Measurements from ENCODE around the gene ZNF385D.

Gene ZNF385D

DNA sequence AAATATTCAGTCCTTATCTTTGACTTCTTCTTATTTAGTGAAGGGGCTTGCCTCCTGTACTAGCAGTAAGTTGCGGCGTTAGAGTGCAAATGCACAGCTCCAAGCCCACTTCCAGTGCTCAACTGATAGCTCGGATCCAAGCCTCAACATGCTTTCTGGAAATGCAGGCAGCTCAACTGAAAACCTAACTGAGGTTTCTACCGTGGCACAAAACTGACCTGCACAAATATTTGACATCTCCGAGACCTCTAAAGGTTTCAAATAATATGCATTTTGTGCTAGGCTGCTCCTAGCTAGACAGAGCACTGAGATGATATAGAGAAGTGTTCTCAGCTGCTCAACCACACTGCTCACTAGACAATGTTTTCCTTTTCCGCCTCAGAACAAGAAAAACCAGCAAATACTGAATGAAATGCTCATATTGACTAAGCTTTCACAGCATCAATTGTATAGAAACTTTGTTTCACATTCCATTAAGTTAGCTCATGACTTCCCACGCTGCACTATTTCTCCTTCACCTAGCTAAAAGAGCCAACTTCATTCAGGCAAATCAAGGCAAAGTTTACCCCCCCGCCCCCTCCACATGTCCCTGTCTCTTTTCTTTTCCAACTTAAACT lies 822 bp downstream of the ZNF385D start:
- no peak for DNase-seq (ENCODE audit: low spot score)

- DNase-seq (ENCODE audit: low spot score): no peak
Observed at GRCh38 chr3:21747966-21748555, 2.9 kb downstream of the ZNF385D start.

DNA sequence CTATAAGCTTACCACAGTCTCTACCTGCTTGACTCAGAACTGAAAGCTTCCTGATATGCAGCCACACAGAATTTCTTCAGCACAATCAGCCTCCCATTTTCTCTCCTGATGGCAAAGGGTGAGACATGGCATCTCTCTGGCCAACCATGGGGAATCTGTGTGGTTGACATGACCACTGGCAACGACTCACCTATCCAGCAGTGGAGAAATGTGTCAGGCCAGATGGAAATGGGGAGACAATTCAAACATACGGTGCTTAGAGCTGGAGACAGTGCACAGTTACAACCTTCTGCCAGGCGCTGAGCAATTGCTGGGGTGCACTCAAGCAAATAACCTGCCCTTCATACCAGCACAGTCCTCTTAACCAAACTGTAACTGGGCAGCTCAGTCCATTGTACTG lies 3.6 kb downstream of the ZNF385D start:
- DNase-seq (ENCODE audit: low spot score): no peak

DNA sequence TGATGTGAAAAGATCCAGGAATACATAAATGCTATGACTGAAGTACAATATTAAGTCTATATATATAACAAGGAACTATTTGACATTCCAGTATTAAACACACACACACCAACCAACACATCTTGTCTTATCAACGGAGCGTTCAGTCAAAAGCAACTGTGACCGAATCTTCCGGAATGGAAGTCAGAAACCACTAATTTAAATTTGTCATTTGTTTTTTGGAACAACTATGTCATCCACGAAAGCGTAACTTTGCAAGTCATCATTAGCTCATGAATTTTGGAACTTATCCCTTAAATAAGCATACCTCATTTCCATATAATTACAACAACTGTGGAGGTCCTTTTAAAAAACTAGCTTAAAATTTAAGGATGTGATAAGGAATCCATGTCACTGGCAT lies 5.0 kb downstream of the ZNF385D start:
- no peak for DNase-seq (ENCODE audit: low spot score)

DNA sequence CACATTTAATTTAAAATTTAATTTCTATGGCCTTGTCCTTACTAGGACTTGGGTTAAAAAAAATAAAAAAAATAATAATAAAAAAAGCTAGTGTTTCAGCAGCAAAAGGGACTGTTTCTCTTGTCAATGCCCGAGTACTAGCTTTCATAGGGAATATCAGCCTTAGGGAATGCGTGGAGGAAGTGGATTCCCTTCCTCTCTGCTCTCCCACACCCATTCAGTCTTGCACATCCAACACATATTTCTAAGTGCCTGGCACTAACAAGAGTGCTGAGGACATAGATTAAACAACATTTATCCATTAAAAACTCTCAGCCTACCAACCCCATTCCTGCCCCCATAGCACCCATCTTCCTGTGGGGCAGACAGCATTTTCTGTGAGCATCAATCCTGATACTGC lies 6.2 kb downstream of the ZNF385D start:
- no peak for DNase-seq (ENCODE audit: low spot score)

DNA sequence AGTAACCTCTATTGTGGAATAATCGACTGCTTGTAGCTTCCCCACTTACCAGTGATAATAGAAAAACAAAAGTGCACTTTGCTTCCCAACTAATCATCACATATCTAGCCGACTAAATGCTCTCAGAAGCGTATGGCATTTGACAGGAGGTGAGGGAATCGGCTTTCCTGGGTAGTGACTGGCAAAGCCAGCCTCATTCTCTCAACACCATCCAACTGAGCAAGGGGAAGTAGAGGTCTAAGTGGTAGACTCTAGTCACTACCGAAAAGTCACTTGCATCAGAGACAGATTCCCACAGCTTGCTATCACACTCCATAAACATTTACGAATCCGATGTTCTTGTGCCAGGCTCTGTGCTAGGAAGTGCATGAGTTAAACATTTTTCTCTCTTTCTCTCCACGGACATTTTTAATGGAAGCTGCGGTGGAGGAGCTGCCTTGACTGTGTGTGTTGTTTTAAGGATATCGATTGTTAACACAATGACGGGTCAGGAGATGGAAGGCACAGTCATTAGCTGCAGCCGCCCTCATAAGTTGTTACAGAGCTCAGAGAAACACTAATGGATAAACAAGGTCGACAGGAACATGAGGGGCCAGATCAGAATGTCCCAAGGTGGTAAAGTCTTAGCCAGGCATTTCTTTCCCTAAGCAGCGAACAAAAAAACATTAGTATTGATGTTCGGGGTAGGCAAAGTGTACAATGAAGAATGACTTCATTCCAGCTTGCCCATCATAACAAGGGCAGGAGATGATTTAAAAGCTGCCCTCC lies 11.9 kb downstream of the ZNF385D start:
- no peak for DNase-seq (ENCODE audit: low spot score)

DNA sequence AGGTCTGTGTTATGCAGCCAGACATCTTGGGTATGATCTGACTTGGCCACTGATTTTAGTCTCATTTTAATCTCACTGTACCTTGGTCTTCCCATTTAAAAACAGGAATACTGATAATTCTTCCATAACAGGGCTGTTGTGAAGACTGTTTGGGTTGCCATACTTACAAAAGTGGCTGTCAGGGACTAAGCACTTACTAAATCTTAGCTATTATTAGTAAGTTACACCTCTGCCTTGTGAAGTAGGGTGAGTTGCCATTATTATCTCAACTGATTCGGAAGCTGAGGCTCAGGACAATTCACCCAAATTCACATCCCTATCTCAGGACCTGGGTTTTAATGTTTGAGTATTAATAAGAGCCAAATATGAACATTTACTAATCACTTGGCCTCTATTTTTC lies 12.7 kb downstream of the ZNF385D start:
- DNase-seq (ENCODE audit: low spot score): no peak

- DNase-seq (ENCODE audit: low spot score): no peak
Observed at GRCh38 chr3:21734746-21735145, 16.3 kb downstream of the ZNF385D start.

GRCh38 chr3:21729888-21730459 lies 21.0 kb downstream of the ZNF385D start:
- DNase-seq (ENCODE audit: low spot score): no peak

- DNase-seq (ENCODE audit: low spot score): no peak
Observed at GRCh38 chr3:21729331-21729730, 21.7 kb downstream of the ZNF385D start.

- no peak for DNase-seq (ENCODE audit: low spot score)
Observed at GRCh38 chr3:21722768-21723167, 28.2 kb downstream of the ZNF385D start.

- no peak for DNase-seq (ENCODE audit: low spot score)
Observed at GRCh38 chr3:21722301-21722700, 28.7 kb downstream of the ZNF385D start.

GRCh38 chr3:21718943-21719591 lies 31.9 kb downstream of the ZNF385D start:
- DNase-seq (ENCODE audit: low spot score): no peak

GRCh38 chr3:21718161-21718765 lies 32.7 kb downstream of the ZNF385D start:
- DNase-seq (ENCODE audit: low spot score): no peak

- DNase-seq (ENCODE audit: low spot score): no peak
Observed at GRCh38 chr3:21715662-21716061, 35.3 kb downstream of the ZNF385D start.

- no peak for DNase-seq (ENCODE audit: low spot score)
Observed at GRCh38 chr3:21705769-21706168, 45.2 kb downstream of the ZNF385D start.

DNA sequence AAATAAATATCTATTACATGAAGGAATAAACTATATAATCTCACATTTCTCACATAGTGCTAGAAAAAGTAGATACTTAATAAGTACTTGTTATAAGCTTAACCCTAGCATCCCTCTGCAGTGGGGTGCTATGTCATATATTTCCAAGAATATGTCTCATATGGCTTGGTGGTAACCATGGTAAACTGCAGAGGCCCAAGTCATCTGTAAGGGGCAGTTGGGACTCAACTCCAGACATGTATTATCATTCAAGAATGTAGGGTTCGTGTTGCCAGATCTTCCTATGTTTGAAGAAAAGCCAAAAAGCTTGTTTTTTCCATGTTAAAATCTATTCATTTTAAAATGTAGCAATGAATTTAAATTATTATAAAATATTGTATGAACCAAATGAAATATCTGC lies 46.2 kb downstream of the ZNF385D start:
- DNase-seq (ENCODE audit: low spot score): no peak

DNA sequence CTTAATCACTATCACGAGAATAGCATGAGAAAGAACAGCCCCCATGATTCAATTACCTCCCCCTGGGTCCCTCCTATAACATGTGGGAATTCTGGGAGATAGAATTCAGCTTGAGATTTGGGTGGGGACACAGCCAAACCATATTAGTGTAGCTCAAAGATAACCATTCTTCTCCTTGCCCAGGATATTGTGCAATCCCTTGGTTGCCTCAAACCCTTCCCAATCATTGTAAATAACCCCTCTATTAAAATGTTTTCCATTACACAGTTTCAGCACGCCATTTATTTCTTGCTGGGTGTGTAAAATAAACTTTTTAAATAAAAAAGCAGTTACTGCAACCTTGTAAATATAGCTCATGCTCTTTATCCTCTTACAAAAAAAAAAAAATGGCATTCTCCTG lies 47.7 kb downstream of the ZNF385D start:
- no peak for DNase-seq (ENCODE audit: low spot score)

DNA sequence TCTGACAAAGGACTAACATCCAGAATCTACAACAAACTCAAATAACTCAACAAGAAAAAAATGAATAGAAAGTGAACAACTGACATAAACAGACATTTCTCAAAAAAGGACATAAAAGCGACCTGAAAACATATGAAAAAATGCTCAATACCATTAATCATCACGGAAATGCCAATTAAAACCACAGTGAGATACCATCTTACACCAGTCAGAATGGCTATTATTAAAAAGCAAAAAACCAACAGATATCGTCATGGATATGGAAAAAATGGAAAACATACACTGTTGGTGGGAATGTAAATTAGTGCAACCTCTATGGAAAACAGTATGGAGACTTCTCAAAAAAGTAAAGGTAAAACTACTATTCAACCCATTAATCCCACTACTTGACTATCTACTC lies 53.3 kb downstream of the ZNF385D start:
- DNase-seq (ENCODE audit: low spot score): no peak

DNA sequence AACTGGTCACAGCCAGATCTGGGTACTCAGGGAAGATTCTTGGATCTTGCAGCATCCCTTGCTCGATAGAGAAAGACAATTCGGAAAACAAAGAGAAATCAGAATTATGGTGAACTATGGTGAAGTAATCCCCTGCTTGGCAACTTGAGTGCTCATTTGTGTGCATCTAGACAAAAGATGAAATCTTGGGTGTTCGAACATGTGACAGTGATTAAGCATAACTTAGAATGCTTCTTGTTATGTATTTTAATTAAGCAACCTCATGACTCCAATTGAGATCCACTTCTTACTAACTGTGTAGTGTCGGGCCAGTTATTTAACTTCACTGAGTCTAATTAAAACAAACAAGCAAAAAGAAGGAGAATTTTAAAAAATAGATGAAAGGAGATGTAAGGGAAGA lies 56.5 kb downstream of the ZNF385D start:
- DNase-seq (ENCODE audit: low spot score): no peak

- DNase-seq (ENCODE audit: low spot score): no peak
Observed at GRCh38 chr3:21691036-21691435, 60.0 kb downstream of the ZNF385D start.

- no peak for DNase-seq (ENCODE audit: low spot score)
Observed at GRCh38 chr3:21682206-21682605, 68.8 kb downstream of the ZNF385D start.
